GM12892 (cell line): ENCODE data around the gene ADAMTSL2.

Experiments
- POLR2A ChIP-seq: IDR thresholded peaks from 2 replicates; pipeline ENCODE4 v1.6.1; 2011; ENCODE audit warnings: low read depth, low read length, control low read depth
- POLR2AphosphoS5 ChIP-seq: IDR thresholded peaks from 2 replicates; pipeline ENCODE4 v1.6.1; 2011; ENCODE audit warnings: low read depth, low read length, control low read depth

- TF ChIP-seq POLR2AphosphoS5 (no peak), POLR2A (no peak)
Observed at GRCh38 chr9:133487331-133487725, 47.2 kb upstream of the ADAMTSL2 start.
